Esophagus (tissue), 2 donors: ENCODE data around the gene ETFB. TPM values are rescaled to one million over a fixed set of nuclear protein-coding genes. Genes with fewer than 3 reads are reported as not detected.

Experiments used
- H3K27ac ChIP-seq, 2 donors: one replicate each; pipeline ENCODE4 v1.5.1; 2013; ENCODE audit warnings: low read depth in 2 of 2, mild to moderate bottlenecking in 2 of 2, inconsistent platforms in 1 of 2, low read length in 1 of 2, moderate library complexity in 1 of 2
- H3K27me3 ChIP-seq, 2 donors: one replicate each; pipeline ENCODE4 v1.6.1; 2013; ENCODE audit warnings: low read length in 2 of 2, control low read depth in 1 of 2, mild to moderate bottlenecking in 1 of 2; ENCODE audit not compliant: insufficient read depth in 2 of 2, control insufficient read depth in 1 of 2
- H3K36me3 ChIP-seq, 2 donors: one replicate each; pipeline ENCODE4 v1.6.1; 2013; ENCODE audit warnings: low read length in 1 of 2; ENCODE audit not compliant: control insufficient read depth in 2 of 2, insufficient read depth in 2 of 2
- H3K4me1 ChIP-seq, 2 donors: one replicate each; pipeline ENCODE4 v1.6.1; 2013; ENCODE audit warnings: low read length in 1 of 2; ENCODE audit not compliant: control insufficient read depth in 2 of 2, insufficient read depth in 2 of 2
- H3K4me3 ChIP-seq, 2 donors: one replicate each; pipeline ENCODE4 v1.5.1; 2013; ENCODE audit warnings: low read length in 2 of 2, mild to moderate bottlenecking in 2 of 2, low read depth in 1 of 2, moderate library complexity in 1 of 2
- H3K9me3 ChIP-seq, 2 donors: one replicate each; pipeline ENCODE4 v1.6.1; 2013; ENCODE audit warnings: mild to moderate bottlenecking in 2 of 2, low read depth in 1 of 2, low read length in 1 of 2, moderate library complexity in 1 of 2; ENCODE audit not compliant: control insufficient read depth in 2 of 2, insufficient read depth in 1 of 2
- WGBS, 2 donors: extraction: QIAGEN DNeasy Blood & Tissue Kit; methylation state at CpG; one replicate each; pipeline ENCODE4 v1.1.7; 2013; 5-methylcytosine and 5-hydroxymethylcytosine counted together
- polyA plus RNA-seq, 2 donors: library from polyadenylated mRNA; stranded (reverse); fragments of 200-250 nt; gene quantifications; one replicate each; pipeline ENCODE4 v1.2.3, GENCODE V29; 2013
- donor health status: healthy with polysubstance abuse.
- donor health status: Bipolar disorder and iron deficiency.

Gene ETFB
- polyA plus RNA-seq, 2 donors: 127 to 181 TPM

DNA sequence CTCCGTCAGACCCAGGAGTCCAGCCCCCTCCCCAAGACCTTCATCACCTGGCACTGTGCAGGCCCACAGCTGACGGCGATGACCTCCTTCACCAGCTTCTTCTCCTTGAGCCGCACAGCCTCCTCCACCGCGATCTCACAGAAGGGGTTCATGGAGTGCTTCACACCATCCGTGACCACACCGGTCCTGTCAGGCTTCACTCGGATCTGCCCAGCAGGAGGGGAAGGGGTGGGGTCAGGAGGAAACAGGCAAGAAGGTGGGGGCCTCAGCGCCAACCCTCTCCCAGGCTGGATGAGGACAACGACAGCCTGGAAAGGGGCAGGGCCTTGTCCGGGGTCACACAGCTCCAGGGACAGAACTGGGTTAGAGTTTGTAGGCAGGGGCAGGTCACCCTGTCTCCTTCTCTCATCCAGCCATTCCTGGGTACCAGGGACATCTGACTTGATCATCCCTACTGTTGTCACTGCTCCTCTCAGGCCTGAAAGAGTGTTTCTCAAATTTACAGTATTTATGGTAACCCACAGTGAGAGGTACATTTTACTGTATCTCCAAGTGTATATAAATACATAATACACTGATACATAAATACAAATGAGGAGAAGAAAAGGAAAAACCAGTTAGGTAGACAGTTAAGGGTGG lies 12.0 kb downstream of the ETFB start:
- no peak overlapping the region for H3K4me3 ChIP-seq
- H3K4me1 ChIP-seq: peaks cover 0 to 3% of the 10 kb centered on the region in 2 donors
- 73 to 74% methylated on average over 12 of the region's 12 CpGs for WGBS, 2 donors
- H3K9me3 ChIP-seq: no peaks in the 10 kb centered on the region
- peaks cover 5% of the 10 kb centered on the region in 2 donors for H3K36me3 ChIP-seq
- H3K27me3 ChIP-seq: no peaks in the 10 kb centered on the region
- no peak overlapping the region for H3K27ac ChIP-seq

DNA sequence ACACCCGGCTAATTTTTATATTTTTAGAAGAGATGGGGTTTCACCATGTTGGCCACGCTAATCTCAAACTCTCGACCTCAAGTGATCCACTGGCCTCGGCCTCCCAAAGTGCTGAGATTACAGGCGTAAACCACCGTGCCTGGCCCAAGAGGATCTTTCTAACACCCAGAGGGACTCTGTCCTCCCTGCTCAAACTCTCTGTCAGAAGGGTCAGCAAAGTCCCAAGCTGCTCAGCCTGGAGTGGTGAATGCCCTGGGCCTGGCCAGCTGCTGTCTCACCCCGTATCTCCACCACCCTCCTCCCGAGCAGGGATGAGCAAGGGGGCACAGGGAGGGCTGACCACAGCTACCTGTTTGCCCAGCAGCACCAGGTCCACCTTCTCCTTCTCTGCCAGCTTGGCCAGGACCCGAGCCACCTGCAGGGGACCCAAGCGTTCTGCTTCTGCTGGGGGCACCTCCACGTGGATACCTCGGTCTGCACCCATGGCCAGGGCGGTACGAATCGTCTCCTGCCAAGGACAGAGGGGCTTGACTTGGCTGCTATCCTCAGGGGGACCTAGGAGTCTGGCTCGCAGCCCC lies 13.3 kb downstream of the ETFB start:
- Histone ChIP-seq H3K9me3 (no peaks in the 10 kb centered on the region), H3K36me3 (peaks cover 5% of the 10 kb centered on the region in 2 donors), H3K4me1 (peaks cover 0 to 3% of the 10 kb centered on the region in 2 donors), H3K27ac (no peak overlapping the region), H3K4me3 (no peak overlapping the region), H3K27me3 (no peaks in the 10 kb centered on the region)
- WGBS, 2 donors: 95 to 96% methylated on average over 16 of the region's 16 CpGs

DNA sequence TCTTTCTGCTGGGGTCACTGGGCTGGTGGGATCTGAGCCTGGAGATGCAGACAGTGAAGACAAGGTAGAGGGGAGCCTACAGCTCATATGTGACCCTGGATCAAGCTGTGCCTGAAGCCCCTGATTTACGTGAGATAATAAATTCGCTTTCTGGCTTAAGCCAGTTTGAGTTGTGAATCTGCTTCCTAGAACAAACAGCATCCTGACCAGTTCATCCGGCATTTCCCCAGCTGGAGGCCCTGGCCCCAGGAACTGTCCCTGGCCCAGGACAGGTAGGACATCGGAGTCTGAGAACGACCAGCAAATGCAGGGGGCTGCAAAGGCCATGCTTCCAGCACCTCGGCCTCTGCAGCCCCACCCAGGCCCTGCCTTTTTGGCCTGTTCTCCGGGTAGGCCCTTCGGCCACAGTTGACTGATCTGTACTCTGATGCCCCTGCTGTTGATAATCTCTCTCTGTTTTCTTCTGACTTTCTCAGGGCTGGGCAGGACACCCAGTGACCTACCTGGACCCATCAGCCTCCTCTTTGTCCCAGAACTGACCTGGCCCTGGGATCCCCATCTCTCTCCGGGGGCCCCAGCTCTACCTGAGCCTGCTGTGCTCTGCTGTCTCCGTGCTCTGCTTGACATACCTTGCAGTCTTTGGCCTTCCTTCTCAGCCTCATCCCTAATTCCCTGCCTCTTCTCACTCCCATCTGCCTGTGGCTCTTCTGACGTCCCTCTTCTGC lies 14.8 kb downstream of the ETFB start:
- Histone ChIP-seq H3K4me1 (peaks cover 0 to 3% of the 10 kb centered on the region in 2 donors), H3K27ac (peak overlapping the region; percentile 61 to 94), H3K4me3 (no peak overlapping the region), H3K9me3 (no peaks in the 10 kb centered on the region), H3K27me3 (no peaks in the 10 kb centered on the region), H3K36me3 (peaks cover 5 to 13% of the 10 kb centered on the region in 2 donors)
- 93 to 96% methylated on average over 11 of the region's 11 CpGs for WGBS, 2 donors

DNA sequence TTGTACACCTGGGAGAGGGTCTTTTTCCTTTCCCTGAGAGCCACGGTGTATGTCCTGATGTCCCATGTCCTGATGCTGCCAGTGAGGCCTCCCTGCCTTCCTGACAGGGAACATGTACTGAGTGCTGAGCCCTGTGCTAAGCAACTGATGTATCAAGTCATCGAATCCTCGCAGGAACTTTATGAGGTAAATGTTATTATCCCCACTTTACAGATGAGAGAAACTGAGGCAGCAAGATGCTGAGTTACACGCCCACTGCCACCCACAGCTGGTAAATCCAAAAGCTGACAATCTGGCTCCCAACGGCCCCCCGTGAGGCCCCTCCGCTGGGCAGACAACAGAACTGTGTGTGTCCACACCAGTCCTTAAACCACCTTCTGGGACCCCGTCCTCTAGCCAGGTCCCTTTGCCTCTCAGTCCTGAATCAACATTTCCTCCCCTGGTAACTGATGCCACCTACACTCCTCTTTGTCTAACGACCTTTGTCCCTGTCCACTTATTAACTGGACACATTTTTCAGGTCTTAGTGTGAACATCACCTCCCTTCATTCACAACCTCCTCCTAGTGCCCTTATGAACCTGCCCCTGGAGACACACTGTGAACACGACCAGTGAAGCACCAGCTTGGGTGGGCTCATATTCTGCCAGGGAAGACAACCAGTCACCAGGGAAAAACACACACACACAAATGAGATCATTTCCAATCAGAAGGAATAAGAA lies 18.8 kb downstream of the ETFB start:
- Histone ChIP-seq H3K36me3 (peaks cover 5 to 12% of the 10 kb centered on the region in 2 donors), H3K27me3 (no peaks in the 10 kb centered on the region), H3K27ac (no peak overlapping the region), H3K4me3 (no peak overlapping the region), H3K9me3 (no peaks in the 10 kb centered on the region), H3K4me1 (peaks cover 3 to 7% of the 10 kb centered on the region in 2 donors)
- WGBS, 2 donors: 82 to 89% methylated on average over 10 of the region's 10 CpGs

DNA sequence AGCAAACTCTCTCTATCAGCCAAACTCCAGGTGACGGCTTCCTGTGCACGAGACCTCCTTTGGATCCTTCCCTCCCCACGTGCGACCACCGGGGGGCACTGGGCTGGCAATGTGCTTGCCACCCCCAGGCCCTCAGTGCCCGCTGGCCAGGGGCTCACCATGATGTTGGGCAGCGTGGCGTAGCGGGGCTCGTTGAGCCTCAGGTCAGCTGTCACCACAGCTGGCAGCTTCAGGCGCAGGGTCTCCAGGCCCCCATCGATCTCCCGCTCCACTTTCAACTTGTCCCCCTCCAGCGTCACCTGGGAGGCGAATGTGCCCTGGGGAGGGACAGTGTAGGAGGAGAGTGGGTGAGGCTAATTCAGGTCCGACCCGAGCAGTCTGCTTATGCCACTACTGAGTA lies 19.4 kb downstream of the ETFB start:
- H3K27me3 ChIP-seq: no peaks in the 10 kb centered on the region
- peaks cover 3 to 13% of the 10 kb centered on the region in 2 donors for H3K4me1 ChIP-seq
- WGBS, 2 donors: 90 to 93% methylated on average over 17 of the region's 17 CpGs
- H3K4me3 ChIP-seq: no peak overlapping the region
- no peak overlapping the region for H3K27ac ChIP-seq
- H3K36me3 ChIP-seq: peaks cover 5 to 10% of the 10 kb centered on the region in 2 donors
- no peaks in the 10 kb centered on the region for H3K9me3 ChIP-seq

DNA sequence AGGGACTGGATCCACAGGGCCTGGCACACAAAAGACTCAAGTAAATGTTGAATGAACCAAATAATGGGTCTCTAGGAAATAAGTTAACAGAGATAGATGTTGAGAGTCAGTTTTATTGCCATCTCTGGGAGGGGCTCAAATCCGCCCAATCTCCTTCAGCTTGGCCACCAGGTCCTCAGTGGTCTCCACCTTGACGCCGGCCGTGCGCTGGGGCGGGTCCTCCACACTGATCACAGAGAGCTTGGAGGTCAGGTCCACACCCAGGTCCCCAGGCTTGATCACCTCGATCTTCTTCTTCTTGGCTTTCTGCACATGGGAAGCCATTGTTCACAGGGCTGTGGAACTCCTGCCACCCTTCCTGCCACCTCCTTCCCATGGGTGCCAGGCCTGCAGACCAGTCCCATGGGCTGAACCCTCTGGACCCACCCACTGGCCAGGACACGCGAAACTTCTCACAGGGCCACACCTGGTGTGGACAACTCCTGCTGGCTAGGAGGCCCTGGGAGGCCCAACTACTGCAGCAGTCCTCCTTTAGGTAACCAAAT lies 21.0 kb downstream of the ETFB start:
- H3K27me3 ChIP-seq: no peaks in the 10 kb centered on the region
- H3K9me3 ChIP-seq: no peaks in the 10 kb centered on the region
- peaks cover 6 to 11% of the 10 kb centered on the region in 2 donors for H3K4me1 ChIP-seq
- no peak overlapping the region for H3K27ac ChIP-seq
- H3K36me3 ChIP-seq: peaks cover 0 to 10% of the 10 kb centered on the region in 2 donors
- 94 to 95% methylated on average over 9 of the region's 9 CpGs for WGBS, 2 donors
- no peak overlapping the region for H3K4me3 ChIP-seq

DNA sequence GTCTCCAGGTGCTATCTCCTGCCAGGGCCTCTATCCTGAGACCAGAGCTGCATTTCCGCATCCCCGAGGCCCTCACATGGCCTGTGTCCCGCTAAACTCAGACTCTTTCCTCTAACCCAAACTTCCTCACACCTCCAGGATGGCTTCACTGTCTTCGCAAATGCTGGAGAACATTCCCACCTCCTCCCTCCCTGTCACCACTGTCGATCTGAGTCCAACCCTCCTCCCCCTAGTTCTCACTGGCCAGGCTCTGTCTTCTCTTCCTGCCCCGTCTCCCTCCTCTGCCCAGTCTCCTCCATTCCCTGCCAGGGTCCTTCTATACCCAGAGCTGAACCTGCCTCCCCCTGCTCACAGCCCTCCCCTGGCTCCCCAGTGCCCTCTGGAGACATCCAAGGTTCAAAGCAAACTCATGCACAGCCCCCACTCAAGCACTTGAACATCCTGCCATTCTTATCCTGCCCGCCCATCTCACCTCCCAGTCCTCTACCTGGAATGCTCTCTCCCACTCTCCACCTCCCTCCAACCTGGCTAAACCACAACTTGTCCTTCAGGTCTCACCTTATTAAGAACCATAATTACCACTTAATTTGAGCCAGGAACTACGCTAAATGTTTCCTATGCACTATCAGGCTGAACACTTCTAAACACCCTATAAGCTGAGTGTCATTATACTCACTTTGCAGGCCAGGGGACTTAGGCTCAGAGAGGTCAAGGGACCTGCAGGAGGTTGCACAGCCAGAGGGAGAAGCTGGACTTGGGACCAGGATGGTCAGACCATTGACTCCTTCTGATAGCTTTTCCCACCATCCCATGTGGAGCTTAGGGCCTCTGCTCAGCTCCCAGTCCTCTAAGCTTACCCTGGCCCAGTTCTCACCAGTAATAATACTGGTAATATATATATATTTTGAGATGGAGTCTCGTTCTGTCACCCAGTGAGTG lies 23.3 kb downstream of the ETFB start:
- Histone ChIP-seq H3K27me3 (no peaks in the 10 kb centered on the region), H3K4me1 (peaks cover 6 to 11% of the 10 kb centered on the region in 2 donors), H3K27ac (peak overlapping the region; percentile 50 to 88), H3K36me3 (peaks cover 0 to 11% of the 10 kb centered on the region in 2 donors), H3K9me3 (no peaks in the 10 kb centered on the region), H3K4me3 (no peak overlapping the region)
- WGBS, 2 donors: 48 to 54% methylated on average over 9 of the region's 9 CpGs

DNA sequence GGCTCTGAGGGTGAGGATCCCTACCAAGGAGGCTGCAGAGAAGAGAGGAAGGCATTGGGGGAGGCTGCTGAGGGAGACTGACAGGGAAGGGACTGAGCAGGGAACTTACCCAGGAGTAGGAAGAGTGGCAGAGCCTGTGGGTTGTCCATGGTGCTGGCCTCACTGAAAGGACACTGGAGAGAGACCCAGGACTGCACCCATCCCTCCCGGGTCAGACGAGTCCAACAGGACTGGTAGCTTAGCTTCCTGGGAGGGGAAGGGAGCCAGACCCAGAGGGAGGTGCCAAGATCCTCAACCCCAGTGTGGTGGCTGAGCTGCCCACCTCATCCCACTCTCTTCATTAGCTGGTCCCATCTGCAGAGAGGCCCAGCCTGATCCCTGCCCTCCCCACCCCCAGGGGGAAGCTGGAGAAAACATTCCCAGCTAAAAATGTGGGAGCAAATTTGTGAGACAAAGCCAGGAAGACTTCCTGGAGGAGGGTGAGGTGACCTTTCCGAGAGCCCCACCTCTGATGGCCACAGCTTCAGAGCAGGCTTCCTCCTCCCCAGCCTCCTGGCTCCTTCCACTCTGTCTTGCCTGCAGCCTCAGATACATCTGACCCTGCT lies 24.1 kb downstream of the ETFB start, which contains the start of gene VSIG10L:
Gene VSIG10L (minus strand): TSS at position 164 of the 605 bp plus-strand sequence. CDS start 15 bp downstream, at position 149.
- H3K4me3 ChIP-seq: peak within 1 kb of the TSS; percentile 53 to 55
- H3K4me1 ChIP-seq: peaks cover 9 to 13% of the 10 kb centered on the region in 2 donors
- no peaks in the 10 kb centered on the region for H3K9me3 ChIP-seq
- H3K27me3 ChIP-seq: no peaks in the 10 kb centered on the region
- 41 to 44% methylated on average over 3 of the region's 3 CpGs for WGBS, 2 donors
- peak within 1 kb of the TSS; percentile 50 to 88 for H3K27ac ChIP-seq
- peaks cover 0 to 12% of the 10 kb centered on the region in 2 donors for H3K36me3 ChIP-seq
